ENCODE measurements around the gene EPM2A.

GRCh38 chr6:145647602-145648001 lies 87.7 kb downstream of the EPM2A start:
- TF ChIP-seq CTCF (IDR thresholded peaks at IDR 0.05) (no peak), POLR2A (IDR thresholded peaks at IDR 0.05) (no peak)

Measured in right lobe of liver (tissue), 4 donors.